22Rv1 (cell line): Measurements from ENCODE around the gene EVA1A.

Experiments used
- H3K27ac ChIP-seq: fragments of 450-650 bp; 2 replicates; pipeline ENCODE4 v1.5.1; 2017
- CTCF ChIP-seq: fragments of 450-650 bp; IDR thresholded peaks from 2 replicates; pipeline ENCODE4 v1.5.1; 2017; ENCODE audit warnings: mild to moderate bottlenecking
- ZFX ChIP-seq: fragments of 450-650 bp; IDR thresholded peaks from 2 replicates; pipeline ENCODE4 v1.6.1; 2017; ENCODE audit warnings: antibody characterized with exemption, borderline replicate concordance

Gene EVA1A

GRCh38 chr2:75560768-75561565, at the start of gene EVA1A:
EVA1A (minus strand) TSS chr2:75560939; CDS start chr2:75518140, 42,799 bp downstream.
- no peak within 1 kb of the TSS for H3K27ac ChIP-seq
- TF ChIP-seq CTCF (no peak), ZFX (no peak)

- TF ChIP-seq CTCF (no peak), ZFX (no peak)
- no peak overlapping the region for H3K27ac ChIP-seq
Measured at GRCh38 chr2:75609937-75610508, 49.3 kb upstream of the EVA1A start.

- TF ChIP-seq ZFX (no peak), CTCF (peak; percentile 73)
- no peak overlapping the region for H3K27ac ChIP-seq
Measured at GRCh38 chr2:75609334-75609689, 48.6 kb upstream of the EVA1A start.

GRCh38 chr2:75608684-75609333, 48.1 kb upstream of the EVA1A start:
- no peak for TF ChIP-seq ZFX
- TF ChIP-seq CTCF: peak; percentile 97
- H3K27ac ChIP-seq: no peak overlapping the region

GRCh38 chr2:75607988-75608683, 47.4 kb upstream of the EVA1A start:
- H3K27ac ChIP-seq: no peak overlapping the region
- no peak for TF ChIP-seq ZFX
- TF ChIP-seq CTCF: no peak

- TF ChIP-seq CTCF: no peak
- no peak for TF ChIP-seq ZFX
- no peak overlapping the region for H3K27ac ChIP-seq
Measured at GRCh38 chr2:75607400-75607798, 46.7 kb upstream of the EVA1A start.
